Gastroesophageal sphincter (tissue), 3 donors: ENCODE data around the gene SHISAL2A.

Experiments
- EP300 ChIP-seq: sonication (generic); formaldehyde crosslinking; IDR thresholded peaks from one replicate; pipeline ENCODE4 v1.6.1; 2017; ENCODE audit warnings: antibody characterized with exemption, mild to moderate bottlenecking
- POLR2A ChIP-seq, 2 donors: fragments of 450-650 bp; IDR thresholded peaks; one replicate each; pipeline ENCODE4 v1.6.1; 2017; ENCODE audit warnings: antibody characterized with exemption in 2 of 2, mild to moderate bottlenecking in 2 of 2, moderate library complexity in 1 of 2
- POLR2AphosphoS5 ChIP-seq: sonication (generic); formaldehyde crosslinking; IDR thresholded peaks from one replicate; pipeline ENCODE4 v1.6.1; 2017; ENCODE audit warnings: antibody characterized with exemption
- TF ChIP-seq, protein P1 (sequence below), 4 experiments: fragments of 200-600 bp in 2 of 4; fragments of 450-650 bp in 2 of 4; sonication (generic) in 1 of 4; IDR thresholded peaks; one replicate each; pipeline ENCODE4 v1.5.1; 2017 to 2019; ENCODE audit warnings: antibody characterized with exemption in 4 of 4, mild to moderate bottlenecking in 2 of 4, moderate library complexity in 2 of 4

- TF ChIP-seq, protein P1, sequence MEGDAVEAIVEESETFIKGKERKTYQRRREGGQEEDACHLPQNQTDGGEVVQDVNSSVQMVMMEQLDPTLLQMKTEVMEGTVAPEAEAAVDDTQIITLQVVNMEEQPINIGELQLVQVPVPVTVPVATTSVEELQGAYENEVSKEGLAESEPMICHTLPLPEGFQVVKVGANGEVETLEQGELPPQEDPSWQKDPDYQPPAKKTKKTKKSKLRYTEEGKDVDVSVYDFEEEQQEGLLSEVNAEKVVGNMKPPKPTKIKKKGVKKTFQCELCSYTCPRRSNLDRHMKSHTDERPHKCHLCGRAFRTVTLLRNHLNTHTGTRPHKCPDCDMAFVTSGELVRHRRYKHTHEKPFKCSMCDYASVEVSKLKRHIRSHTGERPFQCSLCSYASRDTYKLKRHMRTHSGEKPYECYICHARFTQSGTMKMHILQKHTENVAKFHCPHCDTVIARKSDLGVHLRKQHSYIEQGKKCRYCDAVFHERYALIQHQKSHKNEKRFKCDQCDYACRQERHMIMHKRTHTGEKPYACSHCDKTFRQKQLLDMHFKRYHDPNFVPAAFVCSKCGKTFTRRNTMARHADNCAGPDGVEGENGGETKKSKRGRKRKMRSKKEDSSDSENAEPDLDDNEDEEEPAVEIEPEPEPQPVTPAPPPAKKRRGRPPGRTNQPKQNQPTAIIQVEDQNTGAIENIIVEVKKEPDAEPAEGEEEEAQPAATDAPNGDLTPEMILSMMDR (IDR thresholded peaks at IDR 0.05), result no peak
- TF ChIP-seq EP300, result no peak
- TF ChIP-seq POLR2AphosphoS5, result no peak
- no peak for TF ChIP-seq POLR2A (IDR thresholded peaks at IDR 0.05)
Measured at GRCh38 chr1:52640697-52641096, 7.7 kb downstream of the SHISAL2A start.
